Fibroblast of lung (primary cell): ENCODE data around the gene MEG3. TPM values are rescaled to one million over a fixed set of nuclear protein-coding genes. Genes with fewer than 3 reads are reported as not detected.

Experiments
- DNase-seq, 2 donors: peaks; one replicate each; pipeline versions ENCODE4 v3.0.0 to v3.0.0-alpha.2; 2010; ENCODE audit warnings: low read depth in 2 of 2
- H2AFZ ChIP-seq: 2 replicates; pipeline ENCODE4 v1.5.1; 2012; ENCODE audit warnings: low read length, control low read depth, inconsistent platforms
- H3K27ac ChIP-seq: 2 replicates; pipeline ENCODE4 v1.5.1; 2011; ENCODE audit warnings: low read length, control low read depth; ENCODE audit not compliant: insufficient read depth
- H3K27me3 ChIP-seq: 2 replicates; pipeline ENCODE4 v1.5.1; 2011; ENCODE audit warnings: mild to moderate bottlenecking, low read length; ENCODE audit not compliant: control insufficient read depth, insufficient read depth
- H3K36me3 ChIP-seq: 2 replicates; pipeline ENCODE4 v1.5.1; 2011; ENCODE audit warnings: low read length; ENCODE audit not compliant: control insufficient read depth, insufficient read depth
- H3K4me1 ChIP-seq: 2 replicates; pipeline ENCODE4 v1.5.1; 2011; ENCODE audit warnings: low read length; ENCODE audit not compliant: control insufficient read depth, insufficient read depth; ENCODE audit errors: extremely low read depth
- H3K4me2 ChIP-seq: 2 replicates; pipeline ENCODE4 v1.5.1; 2011; ENCODE audit warnings: low read length, control low read depth; ENCODE audit not compliant: insufficient read depth; ENCODE audit errors: extremely low read depth
- H3K4me3 ChIP-seq, 4 experiments: fragments of 200-600 bp in 1 of 4; sonication (generic) in 1 of 4; replicated peaks in 1 of 4; 2 replicates each; pipeline ENCODE4 v1.5.1; 2011 to 2016; ENCODE audit warnings: low read length in 4 of 4, low read depth in 3 of 4, mild to moderate bottlenecking in 3 of 4, control low read depth in 2 of 4, inconsistent platforms in 1 of 4, mixed read lengths in 1 of 4; ENCODE audit not compliant: insufficient read depth in 1 of 4; ENCODE audit errors: control extremely low read depth in 1 of 4
- H3K79me2 ChIP-seq: 2 replicates; pipeline ENCODE4 v1.5.1; 2012; ENCODE audit warnings: mild to moderate bottlenecking, low read length, inconsistent platforms; ENCODE audit not compliant: control insufficient read depth, insufficient read depth
- H3K9ac ChIP-seq: 2 replicates; pipeline ENCODE4 v1.5.1; 2011; ENCODE audit warnings: mild to moderate bottlenecking, low read length, control low read depth; ENCODE audit not compliant: insufficient read depth
- H3K9me3 ChIP-seq: 2 replicates; pipeline ENCODE4 v1.5.1; 2012; ENCODE audit warnings: low read depth, low read length; ENCODE audit not compliant: control insufficient read depth, insufficient read depth
- H4K20me1 ChIP-seq: 2 replicates; pipeline ENCODE4 v1.5.1; 2011; ENCODE audit warnings: low read length; ENCODE audit not compliant: control insufficient read depth, insufficient read depth; ENCODE audit errors: extremely low read depth
- CTCF ChIP-seq, 2 donors: IDR thresholded peaks in 1 of 2; conservative IDR thresholded peaks in 1 of 2; 1 replicate in 1 of 2; 2 replicates in 1 of 2; pipeline ENCODE4 v1.5.1; 2011 to 2012; ENCODE audit warnings: low read length in 2 of 2, control low read depth in 1 of 2, inconsistent platforms in 1 of 2, low read depth in 1 of 2, mild to moderate bottlenecking in 1 of 2
- EZH2 ChIP-seq: IDR thresholded peaks from 2 replicates; pipeline ENCODE4 v1.5.1; 2012; ENCODE audit warnings: low read length, control low read depth, mild to moderate bottlenecking; ENCODE audit errors: missing control alignments
- polyA plus RNA-seq, 2 donors: library from polyadenylated mRNA; depleted of rRNA in 1 of 2; stranded (reverse) in 1 of 2; unstranded in 1 of 2; fragments of >200 nt; gene quantifications; 2 replicates each; pipeline ENCODE4 v1.2.1, GENCODE V29; 2011 to 2012; ENCODE audit warnings: missing spikeins in 1 of 2
- total RNA-seq: library from RNA; depleted of rRNA; stranded (reverse); fragments of >200 nt; gene quantifications from 2 replicates; pipeline ENCODE4 v1.2.1, GENCODE V29; 2014

The MEG3 gene
- total and polyA plus RNA-seq, 2 donors (not counting 1 experiment from before 2014, with no cell fraction given): 104 to 182 TPM

- H2AFZ ChIP-seq: no peak overlapping the region
- H3K4me1 ChIP-seq: no peaks in the 10 kb centered on the region
- H3K4me3 ChIP-seq: no peak overlapping the region
- peaks cover 1% of the 10 kb centered on the region for H3K36me3 ChIP-seq
- H3K9me3 ChIP-seq: no peaks in the 10 kb centered on the region
- DNase-seq: peak; percentile 67 to 70
- no peak overlapping the region for H3K9ac ChIP-seq
- H4K20me1 ChIP-seq: peaks cover 3% of the 10 kb centered on the region
- H3K27ac ChIP-seq: no peak overlapping the region
- TF ChIP-seq EZH2: no peak
- TF ChIP-seq CTCF (conservative IDR thresholded peaks at IDR 0.05 in 1 of 2, IDR thresholded peaks at IDR 0.05 in 1 of 2; ENCODE audit: low read depth in 1 of 2, low read length in 2 of 2): no peak
- H3K4me2 ChIP-seq: no peak overlapping the region
- H3K79me2 ChIP-seq: peaks cover 27% of the 10 kb centered on the region
- H3K27me3 ChIP-seq: no peaks in the 10 kb centered on the region
These were observed 1.8 kb upstream of the MEG3 start for GRCh38 chr14:100824091-100824551.

- H3K9me3 ChIP-seq: no peaks in the 10 kb centered on the region
- peaks cover 3% of the 10 kb centered on the region for H4K20me1 ChIP-seq
- peak overlapping the region; percentile 70 for H3K27ac ChIP-seq
- peak overlapping the region; percentile 51 for H3K4me2 ChIP-seq
- H3K79me2 ChIP-seq: peaks cover 33% of the 10 kb centered on the region
- H3K4me1 ChIP-seq: no peaks in the 10 kb centered on the region
- no peak for TF ChIP-seq EZH2
- TF ChIP-seq CTCF (conservative IDR thresholded peaks at IDR 0.05 in 1 of 2, IDR thresholded peaks at IDR 0.05 in 1 of 2; ENCODE audit: low read depth in 1 of 2, low read length in 2 of 2): no peak
- peaks cover 1% of the 10 kb centered on the region for H3K36me3 ChIP-seq
- H3K9ac ChIP-seq: peak overlapping the region; percentile 76
- H3K27me3 ChIP-seq: no peaks in the 10 kb centered on the region
- H3K4me3 ChIP-seq: peak overlapping the region; percentile 41 to 90 (median 70)
- peak in 1 of 2 donors; percentile 11 for DNase-seq
- no peak overlapping the region for H2AFZ ChIP-seq
These were observed 811 bp upstream of the MEG3 start for GRCh38 chr14:100824901-100825712.

GRCh38 chr14:100826391-100827100, 628 bp downstream of the MEG3 start:
- Histone ChIP-seq H3K27me3 (no peaks in the 10 kb centered on the region), H3K4me2 (peak overlapping the region; percentile 15), H2AFZ (no peak overlapping the region), H3K36me3 (peaks cover 7% of the 10 kb centered on the region), H4K20me1 (peaks cover 3% of the 10 kb centered on the region), H3K27ac (peak overlapping the region; percentile 87), H3K9me3 (no peaks in the 10 kb centered on the region), H3K79me2 (peaks cover 33% of the 10 kb centered on the region), H3K4me1 (no peaks in the 10 kb centered on the region), H3K4me3 (peak overlapping the region; percentile 38 to 90 (median 80)), H3K9ac (peak overlapping the region; percentile 69)
- no peak for TF ChIP-seq EZH2
- TF ChIP-seq CTCF (conservative IDR thresholded peaks at IDR 0.05 in 1 of 2, IDR thresholded peaks at IDR 0.05 in 1 of 2; ENCODE audit: low read depth in 1 of 2, low read length in 2 of 2): no peak
- no peak for DNase-seq
